Stomach (tissue), 4 donors: ENCODE data around the gene HMGXB3.

Experiments used
- CTCF ChIP-seq, 7 experiments: fragments of 450-650 bp in 4 of 7; fragments of 200-600 bp in 3 of 7; sonication (generic) in 3 of 7; IDR thresholded peaks; one replicate each; pipeline ENCODE4 v1.5.1; 2016 to 2019; ENCODE audit warnings: antibody characterized with exemption in 7 of 7, control low read depth in 2 of 7, mild to moderate bottlenecking in 1 of 7
- POLR2A ChIP-seq, 4 donors: fragments of 450-650 bp; IDR thresholded peaks; one replicate each; pipeline ENCODE4 v1.6.1; 2016; ENCODE audit warnings: antibody characterized with exemption in 4 of 4, control low read depth in 2 of 4, mild to moderate bottlenecking in 1 of 4, moderate library complexity in 1 of 4
- POLR2AphosphoS5 ChIP-seq, 3 donors: sonication (generic); formaldehyde crosslinking; IDR thresholded peaks; one replicate each; pipeline ENCODE4 v1.6.1; 2016; ENCODE audit warnings: antibody characterized with exemption in 3 of 3

- TF ChIP-seq CTCF (IDR thresholded peaks at IDR 0.05) (no peak), POLR2A (IDR thresholded peaks at IDR 0.05) (no peak), POLR2AphosphoS5 (IDR thresholded peaks at IDR 0.05) (no peak)
Measured at GRCh38 chr5:150000990-150001659, 586 bp downstream of the HMGXB3 start.
